BLaER1 (cell line): ENCODE results near the gene ZSCAN10.
A peak's percentile ranks its signal among the peaks of the same experiment; 100 is the strongest.

Experiments used
- H3K27ac ChIP-seq: shearing (Covaris generic); formaldehyde crosslinking; 2 replicates; pipeline ENCODE4 v1.8.1; 2022
- H3K27me3 ChIP-seq: shearing (Covaris generic); formaldehyde crosslinking; 2 replicates; pipeline ENCODE4 v1.8.1; 2022
- H3K36me3 ChIP-seq: shearing (Covaris generic); formaldehyde crosslinking; 2 replicates; pipeline ENCODE4 v1.8.1; 2022
- H3K4me1 ChIP-seq: shearing (Covaris generic); formaldehyde crosslinking; 2 replicates; pipeline ENCODE4 v1.8.1; 2022
- H3K4me2 ChIP-seq: shearing (Covaris generic); formaldehyde crosslinking; 2 replicates; pipeline ENCODE4 v1.8.1; 2022
- H3K4me3 ChIP-seq: shearing (Covaris generic); formaldehyde crosslinking; 2 replicates; pipeline ENCODE4 v1.8.1; 2022
- H3K9ac ChIP-seq: shearing (Covaris generic); formaldehyde crosslinking; 2 replicates; pipeline ENCODE4 v1.8.1; 2022
- H3K9me3 ChIP-seq: shearing (Covaris generic); formaldehyde crosslinking; 2 replicates; pipeline ENCODE4 v1.8.1; 2022
- H4K20me1 ChIP-seq: shearing (Covaris generic); formaldehyde crosslinking; 2 replicates; pipeline ENCODE4 v1.8.1; 2022
- Cebpa-rat ChIP-seq: shearing (Covaris generic); IDR thresholded peaks from 2 replicates; pipeline ENCODE4 v1.8.1; 2022

Gene ZSCAN10

DNA sequence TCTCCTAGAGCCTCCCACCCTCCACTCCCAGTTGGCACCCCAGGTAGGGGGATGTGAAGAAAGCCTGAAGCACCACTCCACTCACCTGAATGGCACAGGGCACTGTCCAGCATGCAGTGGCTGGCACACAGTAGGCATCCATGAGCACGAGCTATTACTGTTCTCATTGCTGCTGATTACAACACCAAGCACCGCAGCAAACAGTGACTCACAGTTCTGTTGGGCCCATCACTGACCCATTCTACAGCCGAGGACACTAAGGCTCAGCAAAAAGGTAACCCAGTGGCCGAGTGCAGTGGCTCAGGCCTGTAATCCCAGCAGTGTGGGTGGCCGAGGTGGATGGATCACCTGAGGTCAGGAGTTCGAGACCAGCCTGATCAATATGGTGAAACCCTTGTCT is 2.7 kb downstream of the ZSCAN10 start:
- peak overlapping the region; percentile 50 for H3K4me2 ChIP-seq
- H3K27ac ChIP-seq = no peak overlapping the region
- H3K4me3 ChIP-seq = no peak overlapping the region
- H4K20me1 ChIP-seq = no peaks in the 10 kb centered on the region
- H3K36me3 ChIP-seq = no peaks in the 10 kb centered on the region
- TF ChIP-seq Cebpa-rat = no peak
- H3K9ac ChIP-seq = no peak overlapping the region
- peaks cover 92% of the 10 kb centered on the region for H3K4me1 ChIP-seq
- no peaks in the 10 kb centered on the region for H3K27me3 ChIP-seq
- no peaks in the 10 kb centered on the region for H3K9me3 ChIP-seq

DNA sequence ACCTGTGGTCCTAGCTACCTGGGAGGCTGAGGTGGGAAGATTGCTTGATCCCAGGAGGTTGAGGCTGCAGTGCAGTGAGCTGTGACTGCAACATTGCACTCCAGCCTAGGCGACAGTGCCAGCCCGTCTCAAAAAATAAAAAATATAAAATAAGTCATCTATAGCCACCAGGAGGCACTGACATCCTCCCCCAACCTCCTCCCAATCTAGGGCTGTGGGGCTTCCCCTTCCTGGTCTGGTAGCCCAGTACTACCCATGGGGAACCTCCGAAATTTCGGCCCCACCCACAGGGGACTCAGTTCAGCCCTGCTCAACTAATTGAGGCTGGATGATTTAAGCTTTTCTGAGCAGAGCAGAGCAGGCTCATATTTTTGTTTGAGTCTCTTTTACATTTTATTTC is 3.2 kb downstream of the ZSCAN10 start:
- Histone ChIP-seq H3K27ac (no peak overlapping the region), H3K27me3 (no peaks in the 10 kb centered on the region), H3K36me3 (no peaks in the 10 kb centered on the region), H3K4me2 (peak overlapping the region; percentile 50), H3K4me1 (peaks cover 92% of the 10 kb centered on the region), H3K9ac (no peak overlapping the region), H3K4me3 (no peak overlapping the region), H4K20me1 (no peaks in the 10 kb centered on the region), H3K9me3 (no peaks in the 10 kb centered on the region)
- TF ChIP-seq Cebpa-rat = no peak

GRCh38 chr16:3094289-3095027 is 4.6 kb downstream of the ZSCAN10 start:
- no peaks in the 10 kb centered on the region for H3K9me3 ChIP-seq
- H3K4me1 ChIP-seq = peaks cover 81% of the 10 kb centered on the region
- no peaks in the 10 kb centered on the region for H3K27me3 ChIP-seq
- no peak overlapping the region for H3K4me2 ChIP-seq
- no peaks in the 10 kb centered on the region for H3K36me3 ChIP-seq
- no peak for TF ChIP-seq Cebpa-rat
- no peak overlapping the region for H3K27ac ChIP-seq
- H4K20me1 ChIP-seq = no peaks in the 10 kb centered on the region
- H3K4me3 ChIP-seq = no peak overlapping the region
- H3K9ac ChIP-seq = no peak overlapping the region

DNA sequence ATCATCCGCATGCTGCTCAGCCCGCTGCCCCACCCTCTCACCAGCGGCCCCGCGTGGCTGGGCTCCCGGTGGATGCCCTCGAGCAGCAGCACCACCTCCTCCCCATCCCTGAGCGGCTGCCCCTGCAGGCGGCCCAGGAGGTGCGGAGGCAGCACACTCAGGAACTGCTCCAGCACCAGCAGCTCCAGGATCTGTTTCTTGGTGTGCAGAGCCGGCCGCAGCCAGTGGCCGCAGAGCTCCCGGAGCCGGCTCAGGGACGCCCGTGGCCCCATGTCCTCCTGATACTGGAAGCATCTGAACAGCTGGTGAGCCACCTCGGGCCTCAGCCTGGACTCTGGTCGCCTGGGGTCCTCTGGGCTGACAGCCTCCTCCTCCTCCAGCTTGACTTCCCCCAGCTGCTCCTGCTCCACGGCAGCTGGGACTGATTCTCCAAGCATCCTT is 6.6 kb downstream of the ZSCAN10 start:
- H4K20me1 ChIP-seq = no peaks in the 10 kb centered on the region
- H3K27ac ChIP-seq = no peak overlapping the region; the same call in 1 of the 2 replicates
- no peaks in the 10 kb centered on the region for H3K36me3 ChIP-seq
- H3K27me3 ChIP-seq = no peaks in the 10 kb centered on the region
- 0 out of 2 replicates have a peak overlapping the region, but pooled peaks have one; percentile 30 for H3K9ac ChIP-seq
- no peaks in the 10 kb centered on the region for H3K9me3 ChIP-seq
- no peak overlapping the region for H3K4me3 ChIP-seq
- no peak for TF ChIP-seq Cebpa-rat
- peaks cover 80% of the 10 kb centered on the region for H3K4me1 ChIP-seq
- H3K4me2 ChIP-seq = peak overlapping the region; percentile 71

DNA sequence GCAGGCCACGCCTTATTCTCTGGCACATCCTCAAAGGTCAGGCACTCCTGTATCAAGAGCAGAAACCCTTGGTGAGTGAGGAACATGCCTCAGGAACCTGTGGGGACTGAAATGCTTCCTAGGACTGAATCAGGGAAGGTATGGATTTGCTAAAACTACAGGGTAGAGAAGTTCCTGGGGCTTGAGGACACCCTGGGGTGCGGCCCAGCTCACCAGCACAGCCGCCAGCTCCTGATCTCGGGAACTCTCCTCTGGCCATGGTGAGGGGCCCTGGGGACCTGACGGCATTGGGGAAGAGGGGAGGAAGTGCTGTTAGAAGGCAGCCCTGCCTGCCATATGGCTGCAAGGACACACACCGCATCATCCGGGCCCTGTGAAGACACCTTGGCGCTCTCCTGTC is 7.5 kb downstream of the ZSCAN10 start:
- Histone ChIP-seq H3K36me3 (no peaks in the 10 kb centered on the region), H3K27ac (peak overlapping the region; percentile 55; the same call in 1 of the 2 replicates), H3K4me1 (peaks cover 80% of the 10 kb centered on the region), H3K27me3 (no peaks in the 10 kb centered on the region), H3K4me3 (no peak overlapping the region), H3K9me3 (no peaks in the 10 kb centered on the region), H4K20me1 (no peaks in the 10 kb centered on the region), H3K4me2 (peak overlapping the region; percentile 71), H3K9ac (peak overlapping the region; percentile 30)
- TF ChIP-seq Cebpa-rat = no peak

DNA sequence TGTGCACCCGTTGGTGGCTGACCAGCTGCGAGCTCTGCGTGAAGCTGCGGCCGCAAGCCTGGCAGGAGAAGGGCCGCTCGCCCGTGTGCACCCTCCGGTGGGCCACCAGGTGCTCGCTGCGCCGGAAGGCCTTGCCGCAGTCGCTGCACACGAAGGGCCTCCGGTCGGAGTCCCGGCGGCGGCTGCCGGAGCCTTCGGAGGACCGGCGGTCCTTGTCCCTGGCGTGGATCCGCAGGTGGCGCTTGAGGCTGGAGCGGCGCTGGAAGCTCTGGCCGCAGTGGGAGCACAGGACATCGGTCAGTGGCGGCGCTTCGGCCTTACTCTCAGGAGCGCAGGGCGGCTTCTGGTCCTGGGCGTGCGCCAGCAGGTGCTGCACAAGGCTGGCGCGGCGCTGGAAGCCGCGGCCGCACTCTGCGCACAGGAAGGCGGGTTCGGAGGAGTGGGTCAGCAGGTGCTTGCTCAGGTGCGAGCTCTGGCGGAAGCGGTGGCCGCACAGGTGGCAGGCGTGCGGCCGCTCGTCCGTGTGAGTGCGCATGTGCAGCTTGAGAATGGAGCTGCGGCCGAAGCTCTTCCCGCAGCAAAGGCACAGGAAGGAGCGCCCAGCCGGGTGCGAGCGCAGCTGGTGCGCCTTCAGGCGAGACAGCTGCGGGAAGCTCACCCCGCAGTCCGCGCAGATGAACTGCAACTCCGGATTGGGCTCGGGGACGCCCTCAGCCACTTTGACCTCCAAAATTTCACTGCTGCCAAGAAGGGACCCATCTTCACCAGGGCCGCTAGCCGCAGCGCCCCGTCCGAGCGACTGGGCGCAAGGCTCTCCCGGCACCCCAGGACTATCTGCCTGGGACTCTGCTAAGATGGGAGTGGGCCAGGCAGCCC is 9.1 kb downstream of the ZSCAN10 start:
- Histone ChIP-seq H3K9ac (no peak overlapping the region), H4K20me1 (no peaks in the 10 kb centered on the region), H3K4me2 (no peak overlapping the region), H3K36me3 (no peaks in the 10 kb centered on the region), H3K27ac (no peak overlapping the region), H3K4me3 (no peak overlapping the region), H3K4me1 (peaks cover 80% of the 10 kb centered on the region), H3K9me3 (no peaks in the 10 kb centered on the region), H3K27me3 (no peaks in the 10 kb centered on the region)
- TF ChIP-seq Cebpa-rat = no peak

DNA sequence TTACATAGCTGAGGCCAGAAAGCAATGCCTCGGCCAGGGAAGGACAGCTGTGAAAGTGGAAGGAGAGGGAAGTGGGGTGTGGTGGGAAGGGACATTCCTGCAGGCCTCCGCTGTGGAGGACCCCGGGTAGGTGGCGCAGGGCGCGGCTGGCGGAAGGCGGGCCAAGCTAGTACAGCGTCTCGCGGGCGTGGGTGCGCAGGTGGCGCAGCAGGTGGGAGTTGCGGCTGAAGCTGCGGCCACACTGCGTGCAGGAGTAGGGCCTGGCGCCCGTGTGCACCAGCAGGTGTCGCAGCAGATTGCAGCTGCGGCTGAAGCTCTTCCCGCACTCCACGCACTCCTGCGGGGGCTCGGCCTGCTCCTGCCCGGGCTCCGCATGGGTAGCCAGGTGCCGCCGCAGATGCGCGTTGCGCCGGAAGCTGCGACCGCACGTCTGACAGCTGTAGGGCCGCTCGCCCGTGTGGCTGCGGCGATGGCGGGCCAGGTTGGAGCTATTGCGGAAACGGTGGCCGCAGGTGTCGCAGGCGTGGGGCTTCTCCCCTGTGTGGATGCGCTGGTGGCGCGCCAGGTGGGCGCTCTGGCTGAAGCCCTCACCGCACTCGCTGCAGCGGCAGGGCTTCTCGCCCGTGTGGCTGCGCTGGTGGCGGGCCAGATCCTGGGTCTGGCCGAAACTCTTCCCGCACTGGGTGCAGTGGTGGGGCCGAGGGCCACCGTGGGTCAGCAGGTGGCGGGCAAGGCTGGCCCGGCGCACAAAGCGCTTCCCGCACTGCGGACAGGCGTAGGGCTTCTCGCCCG is 10.0 kb downstream of the ZSCAN10 start:
- Histone ChIP-seq H3K9ac (no peak overlapping the region), H3K4me1 (peaks cover 82% of the 10 kb centered on the region), H3K4me2 (peak overlapping the region; percentile 95), H3K4me3 (no peak overlapping the region), H4K20me1 (no peaks in the 10 kb centered on the region), H3K9me3 (no peaks in the 10 kb centered on the region), H3K36me3 (no peaks in the 10 kb centered on the region), H3K27ac (no peak overlapping the region), H3K27me3 (no peaks in the 10 kb centered on the region)
- TF ChIP-seq Cebpa-rat = no peak

- no peak overlapping the region for H3K27ac ChIP-seq
- H4K20me1 ChIP-seq = no peaks in the 10 kb centered on the region
- H3K4me2 ChIP-seq = peak overlapping the region; percentile 95
- H3K9ac ChIP-seq = no peak overlapping the region
- TF ChIP-seq Cebpa-rat = no peak
- no peak overlapping the region for H3K4me3 ChIP-seq
- no peaks in the 10 kb centered on the region for H3K9me3 ChIP-seq
- H3K36me3 ChIP-seq = no peaks in the 10 kb centered on the region
- H3K27me3 ChIP-seq = no peaks in the 10 kb centered on the region
- H3K4me1 ChIP-seq = peaks cover 75% of the 10 kb centered on the region
Observed at GRCh38 chr16:3088450-3088849, 10.6 kb downstream of the ZSCAN10 start.
